Skeletal muscle tissue (tissue), 4 donors: Measurements from ENCODE around the gene PRKCE. TPM values are rescaled to one million over a fixed set of nuclear protein-coding genes. Genes with fewer than 3 reads are reported as not detected.
A peak's percentile ranks its signal among the peaks of the same experiment; 100 is the strongest.

Experiments
- H3K27ac ChIP-seq: one replicate; pipeline ENCODE4 v1.7.0; 2013; ENCODE audit warnings: mild to moderate bottlenecking, low read depth, low read length, inconsistent platforms
- H3K27me3 ChIP-seq, 3 donors: one replicate each; pipeline ENCODE4 v1.7.0; 2013; ENCODE audit warnings: low read length in 3 of 3; ENCODE audit not compliant: control insufficient read depth in 3 of 3, insufficient read depth in 3 of 3
- H3K36me3 ChIP-seq, 3 donors: one replicate each; pipeline ENCODE4 v1.7.0; 2013; ENCODE audit warnings: low read length in 3 of 3; ENCODE audit not compliant: control insufficient read depth in 3 of 3, insufficient read depth in 3 of 3
- H3K4me1 ChIP-seq, 3 donors: one replicate each; pipeline ENCODE4 v1.7.0; 2013; ENCODE audit warnings: low read length in 3 of 3, mild to moderate bottlenecking in 3 of 3; ENCODE audit not compliant: control insufficient read depth in 3 of 3, insufficient read depth in 3 of 3
- H3K4me3 ChIP-seq, 3 donors: one replicate each; pipeline ENCODE4 v1.7.0; 2013; ENCODE audit warnings: low read length in 3 of 3
- H3K9ac ChIP-seq, 3 donors: one replicate each; pipeline ENCODE4 v1.7.0; 2013; ENCODE audit warnings: low read length in 3 of 3, mild to moderate bottlenecking in 3 of 3, moderate library complexity in 2 of 3, low read depth in 1 of 3
- H3K9me3 ChIP-seq, 3 donors: one replicate each; pipeline ENCODE4 v1.7.0; 2013; ENCODE audit warnings: low read length in 3 of 3; ENCODE audit not compliant: control insufficient read depth in 3 of 3
- total RNA-seq: library from RNA; depleted of rRNA; stranded (reverse); fragments of >200 nt; gene quantifications from one replicate; pipeline ENCODE4 v1.2.3, GENCODE V29; 2014
- donor health status: Osteomylitis.

PRKCE gene
- total RNA-seq, 1 donor from 2014 or later: 9.4 TPM

DNA sequence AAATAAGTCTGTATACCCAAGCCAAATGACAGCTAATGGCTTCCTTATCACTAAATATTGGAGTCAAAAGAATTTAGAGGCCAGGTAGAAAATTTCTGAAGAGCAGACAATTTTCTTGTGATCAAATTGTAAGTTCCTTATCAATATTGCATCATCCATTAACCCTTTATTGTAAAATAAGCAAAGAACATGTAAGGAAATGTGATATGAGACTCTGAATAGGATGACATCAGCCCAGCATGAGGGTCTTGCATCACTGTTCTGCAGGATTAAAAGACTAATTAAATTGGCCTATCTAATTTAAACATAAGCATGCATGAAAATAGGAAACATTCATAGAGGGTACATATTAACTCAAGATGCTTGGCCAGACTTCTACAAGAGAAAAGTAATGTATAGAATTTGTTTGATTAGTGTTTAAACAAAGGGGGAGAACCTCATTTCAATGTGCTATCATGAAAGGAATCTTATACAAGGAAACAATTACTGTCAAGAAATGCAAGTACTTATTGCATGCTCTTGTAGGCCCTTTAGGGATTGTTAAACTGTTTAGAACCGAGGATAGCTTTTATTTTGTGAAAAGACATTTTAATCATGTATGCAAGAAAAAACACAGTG lies 302.9 kb downstream of the PRKCE start:
- H3K4me3 ChIP-seq: no peak overlapping the region
- H3K9ac ChIP-seq: no peak overlapping the region
- no peaks in the 10 kb centered on the region for H3K9me3 ChIP-seq
- no peaks in the 10 kb centered on the region for H3K36me3 ChIP-seq
- peaks cover 0 to 4% (median 0%) of the 10 kb centered on the region in 3 donors for H3K4me1 ChIP-seq
- H3K27me3 ChIP-seq: no peaks in the 10 kb centered on the region
- H3K27ac ChIP-seq: no peak overlapping the region

DNA sequence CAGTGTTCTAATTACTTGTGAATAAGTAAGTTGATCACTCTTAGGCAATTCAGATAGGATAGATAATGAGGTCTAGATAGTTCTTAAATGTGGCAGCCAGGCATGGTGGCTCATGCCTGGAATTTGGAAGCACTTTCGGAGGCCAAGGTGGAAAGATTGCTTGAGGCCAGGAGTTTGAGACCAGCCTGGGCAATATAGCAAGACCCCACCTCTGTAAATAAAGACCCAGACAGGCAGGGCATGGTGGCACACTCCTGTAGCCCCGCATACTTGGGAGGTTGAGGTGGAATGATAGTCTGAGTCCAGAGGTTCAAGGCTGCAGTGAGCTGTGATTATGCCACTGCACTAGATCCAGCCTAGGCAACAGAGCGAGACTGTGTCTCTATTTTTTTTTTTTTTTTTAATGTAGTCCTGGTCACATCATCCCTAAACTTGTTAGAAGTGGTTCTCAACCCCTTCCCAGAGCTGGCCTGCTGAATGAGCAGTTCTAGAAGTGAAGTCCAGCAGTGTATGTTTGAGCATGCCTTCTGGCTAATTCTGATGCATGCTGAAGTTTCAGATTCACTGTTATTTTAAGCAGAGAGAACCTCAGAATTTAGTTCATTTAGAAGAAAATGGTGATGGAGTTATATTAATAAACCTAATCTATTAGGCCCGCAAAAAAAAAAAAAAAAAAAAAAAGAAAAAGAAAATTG lies 306.2 kb downstream of the PRKCE start:
- Histone ChIP-seq H3K4me3 (no peak overlapping the region), H3K9me3 (no peaks in the 10 kb centered on the region), H3K27ac (no peak overlapping the region), H3K9ac (no peak overlapping the region), H3K4me1 (peaks cover 4 to 15% (median 9%) of the 10 kb centered on the region in 3 donors), H3K36me3 (no peaks in the 10 kb centered on the region), H3K27me3 (no peaks in the 10 kb centered on the region)

DNA sequence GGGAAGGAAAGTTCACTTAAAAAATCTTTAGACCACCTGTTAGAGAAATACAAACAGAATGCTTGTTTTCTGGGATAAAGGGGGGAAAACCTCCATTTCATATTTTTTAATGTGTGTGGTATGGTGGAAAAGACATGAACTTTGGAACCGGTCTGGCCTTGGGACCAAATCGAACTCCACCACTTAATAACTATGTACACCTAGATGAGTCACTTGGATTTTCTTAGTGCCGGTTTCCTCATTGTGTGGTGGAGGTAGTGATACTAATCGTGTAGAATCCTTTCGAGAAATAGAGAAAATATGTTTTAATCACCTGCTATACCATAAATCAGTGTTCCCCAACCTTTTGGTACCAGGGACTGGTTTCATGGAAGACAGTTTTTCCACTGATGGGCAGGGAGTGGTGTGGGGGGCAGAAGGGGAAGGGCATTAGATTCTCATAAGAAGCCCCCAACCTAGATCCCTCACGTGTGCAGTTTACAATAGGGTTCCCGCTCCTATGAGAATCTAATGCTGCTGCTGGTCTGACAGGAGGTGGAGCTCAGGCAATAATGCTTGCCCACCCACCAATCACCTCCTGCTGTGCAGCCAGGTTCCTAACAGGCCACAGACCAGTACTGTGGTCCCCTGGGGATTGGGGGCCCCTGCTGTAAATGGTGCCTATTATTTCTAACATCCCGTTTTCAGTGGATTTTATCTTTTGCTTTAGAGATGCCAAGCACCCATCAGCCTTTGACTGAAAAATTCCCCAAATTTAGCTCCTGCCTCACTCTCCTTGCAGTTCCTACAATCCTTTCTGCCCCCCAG lies 308.8 kb downstream of the PRKCE start:
- Histone ChIP-seq H3K27me3 (no peaks in the 10 kb centered on the region), H3K27ac (no peak overlapping the region), H3K9ac (no peak overlapping the region), H3K9me3 (no peaks in the 10 kb centered on the region), H3K36me3 (no peaks in the 10 kb centered on the region), H3K4me1 (peaks cover 9 to 22% (median 21%) of the 10 kb centered on the region in 3 donors), H3K4me3 (no peak overlapping the region)

DNA sequence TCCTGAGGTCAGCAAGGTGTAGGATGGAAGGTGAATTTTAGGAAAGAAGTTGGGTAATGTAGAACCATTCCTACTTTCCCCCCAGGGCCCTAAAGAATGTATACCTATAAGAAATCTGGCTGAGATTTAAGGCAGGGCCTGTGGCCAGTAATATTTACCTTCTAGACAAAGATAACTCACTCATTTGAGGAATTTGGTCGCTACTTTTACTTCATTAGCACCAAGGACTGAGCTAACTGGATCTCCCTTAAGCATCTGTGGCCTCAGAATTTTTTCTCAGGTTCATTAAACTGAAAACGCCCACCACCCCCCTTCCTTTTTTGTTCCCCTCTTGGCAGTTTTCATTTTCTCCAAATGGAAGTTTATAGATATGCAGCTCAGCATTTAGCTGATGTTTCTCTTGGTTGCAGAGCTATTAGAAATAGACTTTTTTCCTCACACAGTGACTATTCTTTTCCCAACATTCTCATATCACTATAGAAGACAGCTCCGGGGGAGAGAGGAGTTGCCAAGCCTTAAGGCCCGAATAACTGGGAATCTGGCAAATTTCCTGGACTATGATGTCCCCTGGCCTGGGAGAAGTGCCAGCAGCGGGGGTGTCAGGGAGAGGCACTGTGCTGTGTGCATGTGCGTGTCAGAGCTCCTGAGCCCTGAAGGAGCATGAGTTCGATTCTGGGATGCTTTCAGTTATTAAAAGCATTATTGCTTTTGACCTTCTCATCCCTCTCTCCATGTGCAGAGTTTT lies 310.9 kb downstream of the PRKCE start:
- H3K36me3 ChIP-seq: no peaks in the 10 kb centered on the region

DNA sequence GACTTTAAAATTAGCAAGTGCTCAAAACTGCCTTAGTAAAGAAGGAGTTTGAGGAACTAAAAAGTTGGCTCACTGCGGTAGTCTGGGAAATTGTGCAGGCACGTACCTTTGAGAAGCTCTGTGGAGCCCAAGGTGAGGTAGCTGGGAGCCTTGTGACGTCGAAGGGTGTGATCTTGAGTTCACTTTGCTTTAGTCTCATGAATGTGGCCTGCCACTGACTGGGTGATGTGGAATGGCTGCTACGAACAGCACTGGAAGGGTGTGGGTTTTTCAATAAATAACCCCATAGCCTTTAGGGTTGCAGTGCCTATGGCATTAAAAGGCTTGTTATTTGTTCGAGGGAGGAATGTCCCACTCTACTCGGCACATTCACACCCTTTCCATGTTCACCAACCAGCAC lies 312.3 kb downstream of the PRKCE start:
- no peaks in the 10 kb centered on the region for H3K9me3 ChIP-seq

More for the DNA sequence above, 310.9 kb downstream of the PRKCE start:
- H3K4me3 ChIP-seq: peak overlapping the region in 1 of 3 donors; percentile 28
- no peak overlapping the region for H3K27ac ChIP-seq
- H3K27me3 ChIP-seq: no peaks in the 10 kb centered on the region
- H3K4me1 ChIP-seq: peaks cover 9 to 22% (median 21%) of the 10 kb centered on the region in 3 donors
- peak overlapping the region in 1 of 3 donors; percentile 42 for H3K9ac ChIP-seq
- no peaks in the 10 kb centered on the region for H3K9me3 ChIP-seq

DNA sequence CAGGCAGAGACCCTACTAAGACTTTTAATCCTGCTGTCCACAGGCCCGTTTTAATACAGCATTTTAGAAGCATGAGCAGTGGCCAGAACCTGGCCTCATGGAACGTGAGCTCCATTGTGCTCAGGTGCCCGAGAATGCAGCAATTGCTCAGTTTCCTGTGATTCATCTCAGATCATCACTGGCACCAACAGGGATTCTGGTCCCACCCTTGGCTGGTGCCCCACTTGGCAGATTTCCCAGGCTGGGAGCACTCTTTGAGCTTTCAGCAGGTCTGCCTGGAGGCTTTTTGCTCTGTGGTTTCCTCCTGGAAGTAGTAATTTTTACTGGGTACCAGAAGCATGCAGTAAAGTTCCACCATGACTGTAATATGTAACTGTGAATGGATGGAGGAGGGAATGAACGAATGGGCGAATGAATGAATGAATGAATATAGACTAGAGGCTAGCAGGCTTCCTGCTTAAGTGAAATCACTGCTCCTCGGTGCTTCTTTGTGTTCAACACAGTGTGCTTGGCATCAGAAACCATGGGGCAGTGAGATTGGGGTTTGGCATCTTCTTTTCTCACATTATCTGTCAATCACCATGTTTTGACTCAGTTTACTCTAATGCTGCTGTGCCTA lies 312.9 kb downstream of the PRKCE start:
- Histone ChIP-seq H3K4me3 (no peak overlapping the region), H3K9ac (no peak overlapping the region), H3K27me3 (no peaks in the 10 kb centered on the region), H3K36me3 (no peaks in the 10 kb centered on the region), H3K27ac (no peak overlapping the region), H3K4me1 (peaks cover 10 to 24% (median 22%) of the 10 kb centered on the region in 3 donors), H3K9me3 (no peaks in the 10 kb centered on the region)

More for the DNA sequence above, 312.3 kb downstream of the PRKCE start:
- no peaks in the 10 kb centered on the region for H3K27me3 ChIP-seq
- H3K36me3 ChIP-seq: no peaks in the 10 kb centered on the region
- H3K4me3 ChIP-seq: no peak overlapping the region
- no peak overlapping the region for H3K9ac ChIP-seq
- H3K4me1 ChIP-seq: peaks cover 9 to 22% (median 21%) of the 10 kb centered on the region in 3 donors
- H3K27ac ChIP-seq: no peak overlapping the region

DNA sequence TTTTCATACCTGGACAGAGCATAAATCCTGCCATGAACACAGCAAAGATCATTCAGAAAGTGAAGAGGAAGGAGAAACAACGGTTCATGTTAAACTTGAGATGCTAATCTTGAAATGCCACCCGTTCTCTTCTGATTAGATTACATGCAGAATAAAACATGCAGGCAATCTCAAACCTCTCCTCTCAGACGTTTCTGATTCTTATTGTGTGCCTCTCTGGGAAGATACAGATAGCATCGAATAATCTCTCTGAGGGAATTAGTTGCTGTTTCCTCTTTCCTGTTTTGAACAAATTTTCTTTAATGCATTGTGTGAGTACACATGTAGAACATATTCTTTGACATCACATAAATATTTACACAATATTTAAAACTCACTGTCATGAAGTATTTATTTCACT lies 313.4 kb downstream of the PRKCE start:
- Histone ChIP-seq H3K36me3 (no peaks in the 10 kb centered on the region), H3K9me3 (no peaks in the 10 kb centered on the region), H3K4me1 (peaks cover 10 to 26% (median 22%) of the 10 kb centered on the region in 3 donors), H3K27me3 (no peaks in the 10 kb centered on the region), H3K9ac (no peak overlapping the region), H3K4me3 (no peak overlapping the region), H3K27ac (no peak overlapping the region)

DNA sequence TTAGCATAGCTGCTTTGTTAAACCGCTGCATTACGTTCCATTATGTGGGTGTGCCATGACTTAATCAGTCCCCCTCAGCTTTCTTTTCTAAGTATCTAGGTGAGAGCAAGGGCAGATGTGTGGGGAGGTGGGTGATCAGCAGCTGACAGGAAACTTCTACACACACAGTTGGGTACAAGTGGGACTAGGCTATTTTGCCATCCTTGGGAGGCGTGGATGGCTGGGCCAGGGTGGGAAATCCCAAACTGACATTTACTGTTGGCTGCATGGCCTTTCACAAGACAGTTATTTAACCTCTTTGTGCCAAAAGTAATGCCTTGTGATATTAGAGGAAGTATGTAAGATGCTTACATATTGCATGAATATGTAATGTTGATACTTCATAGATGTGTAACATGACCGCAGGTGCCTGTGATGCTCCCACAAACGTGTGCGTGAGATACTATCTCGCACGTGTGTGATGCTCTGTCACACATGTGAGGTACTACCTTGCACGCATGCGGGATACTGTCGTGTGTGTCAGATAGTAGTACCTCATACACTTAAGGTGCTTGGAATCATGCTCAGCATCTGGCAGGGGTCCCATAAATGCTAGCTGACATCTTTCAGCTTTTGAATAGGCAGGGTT lies 314.5 kb downstream of the PRKCE start:
- peaks cover 10 to 25% (median 22%) of the 10 kb centered on the region in 3 donors for H3K4me1 ChIP-seq
- H3K9me3 ChIP-seq: no peaks in the 10 kb centered on the region
- H3K9ac ChIP-seq: no peak overlapping the region
- H3K4me3 ChIP-seq: no peak overlapping the region
- no peak overlapping the region for H3K27ac ChIP-seq
- no peaks in the 10 kb centered on the region for H3K36me3 ChIP-seq
- H3K27me3 ChIP-seq: no peaks in the 10 kb centered on the region
